Measurements from ENCODE around the gene NDUFV2. TPM values are rescaled to one million over a fixed set of nuclear protein-coding genes. Genes with fewer than 3 reads are reported as not detected.

The NDUFV2 gene
- total RNA-seq, 1 experiment from 2014 or later: 272 TPM

GRCh38 chr18:9079818-9080528, 22.5 kb upstream of the NDUFV2 start:
- Histone ChIP-seq H3K36me3 (ENCODE audit: low read depth, low read length) (no peaks in the 10 kb centered on the region), H3F3A (ENCODE audit: low read length, unreplicated experiment) (no peaks in the 10 kb centered on the region), H4K20me1 (ENCODE audit: low read length) (no peaks in the 10 kb centered on the region), H3K4me2 (ENCODE audit: low read length) (no peak overlapping the region), H3K27ac (ENCODE audit: low read length) (no peak overlapping the region), H3K9ac (ENCODE audit: low read length) (no peak overlapping the region), H3K9me2 (replicated peaks; ENCODE audit: low read length) (no peaks in the 10 kb centered on the region), H3K79me2 (ENCODE audit: low read length) (no peaks in the 10 kb centered on the region), H3K4me1 (ENCODE audit: insufficient read depth, low read length) (peaks cover 4% of the 10 kb centered on the region; the same call in 1 of the 2 replicates), H3K9me3 (ENCODE audit: low read length) (no peaks in the 10 kb centered on the region), H3K27me3 (ENCODE audit: low read length) (no peaks in the 10 kb centered on the region), H2AFZ (ENCODE audit: low read length) (0 out of 2 replicates have a peak overlapping the region, but pooled peaks have one; percentile 11), H3K4me3 (ENCODE audit: low read length) (no peak overlapping the region)
- POLR2A ChIA-PET (ENCODE audit: unreplicated experiment): no interaction called here
- DNase-seq (no peak), ATAC-seq (peak; percentile 50)
- CTCF ChIA-PET: interaction anchor here (0.5 to 0.6 kb wide), 2 partner anchors 437 to 546 kb away, joined by 3 read pairs; no protein-coding TSS in a partner anchor
- no peak for TF ChIP-seq CTCF (conservative IDR thresholded peaks at IDR 0.05; ENCODE audit: low read depth, low read length)
- no peak for TF ChIP-seq EZH2 (IDR thresholded peaks at IDR 0.05; ENCODE audit: low read length, unreplicated experiment)
- no peak for TF ChIP-seq EZH2phosphoT487 (IDR thresholded peaks at IDR 0.05; ENCODE audit: borderline replicate concordance, low read length)
- no TSS peak for BruUV-seq (replicated peaks)
- intact Hi-C loops (cut with micrococcal nuclease): no loop called here

GRCh38 chr18:9081940-9082339, 20.6 kb upstream of the NDUFV2 start:
- Histone ChIP-seq H3K4me1 (ENCODE audit: insufficient read depth, low read length) (peaks cover 4% of the 10 kb centered on the region; the same call in 1 of the 2 replicates), H3K36me3 (ENCODE audit: low read depth, low read length) (no peaks in the 10 kb centered on the region), H3F3A (ENCODE audit: low read length, unreplicated experiment) (no peaks in the 10 kb centered on the region), H3K27me3 (ENCODE audit: low read length) (no peaks in the 10 kb centered on the region), H3K9ac (ENCODE audit: low read length) (no peak overlapping the region), H2AFZ (ENCODE audit: low read length) (no peak overlapping the region), H3K4me3 (ENCODE audit: low read length) (no peak overlapping the region), H3K79me2 (ENCODE audit: low read length) (no peaks in the 10 kb centered on the region), H3K9me2 (replicated peaks; ENCODE audit: low read length) (no peaks in the 10 kb centered on the region), H3K9me3 (ENCODE audit: low read length) (no peaks in the 10 kb centered on the region), H3K27ac (ENCODE audit: low read length) (no peak overlapping the region), H3K4me2 (ENCODE audit: low read length) (no peak overlapping the region), H4K20me1 (ENCODE audit: low read length) (no peaks in the 10 kb centered on the region)
- BruUV-seq (replicated peaks): no TSS peak
- ChIA-PET CTCF (no interaction called here), POLR2A (ENCODE audit: unreplicated experiment) (no interaction called here)
- TF ChIP-seq EZH2phosphoT487 (IDR thresholded peaks at IDR 0.05; ENCODE audit: borderline replicate concordance, low read length): no peak
- no peak for TF ChIP-seq EZH2 (IDR thresholded peaks at IDR 0.05; ENCODE audit: low read length, unreplicated experiment)
- no peak for TF ChIP-seq CTCF (conservative IDR thresholded peaks at IDR 0.05; ENCODE audit: low read depth, low read length)
- intact Hi-C loops (cut with micrococcal nuclease): no loop called here
- no peak for ATAC-seq
- DNase-seq: no peak
